HG03342 (cell line): ENCODE measurements around the gene KXD1.
A peak's percentile ranks its signal among the peaks of the same experiment; 100 is the strongest.
"Not testable (repeated sequence)": the region's sequence is repeated elsewhere in the genome, so short reads cannot be mapped to it uniquely, and the experiment has no call there.

Experiments used
- ATAC-seq: cut with Tn5 transposase; IDR thresholded peaks from one replicate; pipeline ENCODE4 v1.9.1; 2021; ENCODE audit warnings: mild to moderate bottlenecking, moderate library complexity; ENCODE audit not compliant: unreplicated experiment

The KXD1 gene

DNA sequence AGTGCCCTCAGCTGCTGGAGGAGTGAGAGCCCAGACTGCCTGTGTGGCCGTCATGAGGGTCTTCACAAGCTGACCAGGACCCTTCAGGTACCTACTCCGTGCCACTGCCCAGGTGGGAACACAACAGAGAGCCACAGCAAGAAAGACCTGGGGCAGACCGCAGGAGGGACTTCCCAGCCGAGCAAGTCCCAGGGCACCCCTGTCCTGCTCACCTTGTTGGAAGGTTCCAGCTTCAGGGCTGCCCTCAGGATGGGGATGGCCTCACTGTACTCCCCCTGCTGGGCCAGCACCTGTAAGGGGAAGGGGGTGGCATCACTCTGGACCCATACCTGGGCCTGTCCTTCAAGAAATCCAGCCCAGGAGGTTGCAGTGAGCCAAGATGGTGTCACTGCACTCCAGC is 24.6 kb upstream of the KXD1 start:
- no peak for ATAC-seq

GRCh38 chr19:18536475-18536874 is 21.2 kb upstream of the KXD1 start:
- no peak for ATAC-seq

DNA sequence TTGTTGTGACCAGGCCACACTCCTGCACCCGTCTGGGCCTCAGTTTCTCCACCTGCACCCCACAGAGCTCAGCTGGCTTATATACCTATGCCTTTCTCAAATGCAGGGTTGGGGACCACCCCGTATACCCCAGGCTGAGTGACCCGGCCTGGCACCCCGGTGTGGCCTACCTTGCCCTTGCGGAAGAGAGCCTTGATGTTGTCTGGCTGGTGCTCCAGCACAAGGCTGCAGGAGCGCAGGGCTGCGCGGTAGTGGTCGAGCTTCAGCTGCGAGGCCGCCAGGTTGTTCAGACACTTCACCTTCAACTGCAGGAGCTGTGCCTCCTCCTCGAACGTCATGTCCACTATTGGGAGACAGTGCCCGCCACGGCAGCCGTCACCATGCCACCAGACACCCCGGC is 20.2 kb upstream of the KXD1 start:
- no peak for ATAC-seq

DNA sequence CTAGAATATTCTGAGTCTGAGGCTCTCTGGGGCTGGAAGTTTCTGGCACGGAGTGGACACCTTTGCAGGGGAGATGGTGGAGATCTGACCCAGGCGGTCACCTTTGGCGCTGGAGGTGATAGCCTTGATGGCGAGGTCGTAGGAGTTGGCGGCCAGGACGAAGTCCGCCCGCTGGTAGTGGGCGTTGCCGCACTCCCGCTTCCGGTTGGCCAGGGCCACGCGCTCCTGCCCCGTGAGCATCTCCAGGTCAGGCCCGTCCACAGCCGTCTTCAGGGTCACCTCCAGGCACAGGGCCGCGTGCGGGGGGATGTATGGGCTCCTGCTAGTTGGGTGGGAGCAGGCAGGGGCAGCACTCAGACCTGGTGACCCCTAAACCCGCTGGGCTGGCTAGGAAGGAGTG is 19.6 kb upstream of the KXD1 start:
- ATAC-seq, result no peak

- no peak for ATAC-seq
Measured at GRCh38 chr19:18539372-18539771, 18.3 kb upstream of the KXD1 start.

- not testable (repeated sequence) for ATAC-seq
Measured at GRCh38 chr19:18540200-18540599, 17.5 kb upstream of the KXD1 start.

- no peak for ATAC-seq
Measured at GRCh38 chr19:18541258-18541991, 16.2 kb upstream of the KXD1 start.

DNA sequence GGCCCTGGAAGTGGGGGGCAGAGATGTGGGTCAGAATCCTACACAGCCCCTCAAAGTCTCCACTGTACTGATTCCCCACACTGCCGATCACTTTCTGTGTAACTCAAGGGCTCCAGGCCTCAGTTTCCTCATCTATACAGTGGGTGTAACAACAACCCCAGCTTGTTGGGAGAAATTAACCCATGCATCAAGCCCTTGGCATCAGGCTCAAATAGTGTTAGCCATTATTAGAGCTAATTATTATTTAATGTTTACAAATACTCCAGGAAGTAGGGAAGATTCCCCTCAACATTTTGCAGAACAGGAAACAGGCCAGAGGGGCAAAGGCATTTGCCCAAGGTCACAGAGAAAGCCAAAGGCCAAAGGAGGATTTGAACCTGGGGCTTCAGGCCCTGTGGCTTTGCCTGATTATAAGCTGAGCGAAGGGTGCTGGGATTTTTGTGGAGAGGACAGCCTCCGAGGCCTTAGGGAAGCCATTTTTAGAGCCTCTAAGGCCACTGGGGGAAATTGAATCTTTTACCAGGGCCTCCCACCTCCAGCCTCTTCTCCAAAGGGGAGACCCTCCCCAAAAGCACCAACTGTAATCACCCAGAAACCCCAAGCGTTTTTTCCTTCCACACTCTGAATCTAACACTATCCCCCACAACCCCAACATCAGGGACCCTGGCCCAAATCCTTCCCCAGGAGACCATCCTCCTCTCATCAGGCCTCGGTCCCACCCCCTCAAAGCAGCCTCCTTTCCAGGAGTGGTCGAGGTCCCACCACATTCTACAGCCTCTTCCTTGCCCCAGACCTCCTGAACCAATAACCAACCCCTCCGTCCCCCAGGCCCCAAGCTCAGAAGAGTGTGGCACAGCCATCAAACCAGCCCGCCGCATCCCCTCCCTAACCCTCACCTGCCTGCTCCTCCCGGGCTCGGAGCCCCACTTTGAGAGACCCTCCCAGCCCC is 15.4 kb upstream of the KXD1 start:
- ATAC-seq, result no peak

DNA sequence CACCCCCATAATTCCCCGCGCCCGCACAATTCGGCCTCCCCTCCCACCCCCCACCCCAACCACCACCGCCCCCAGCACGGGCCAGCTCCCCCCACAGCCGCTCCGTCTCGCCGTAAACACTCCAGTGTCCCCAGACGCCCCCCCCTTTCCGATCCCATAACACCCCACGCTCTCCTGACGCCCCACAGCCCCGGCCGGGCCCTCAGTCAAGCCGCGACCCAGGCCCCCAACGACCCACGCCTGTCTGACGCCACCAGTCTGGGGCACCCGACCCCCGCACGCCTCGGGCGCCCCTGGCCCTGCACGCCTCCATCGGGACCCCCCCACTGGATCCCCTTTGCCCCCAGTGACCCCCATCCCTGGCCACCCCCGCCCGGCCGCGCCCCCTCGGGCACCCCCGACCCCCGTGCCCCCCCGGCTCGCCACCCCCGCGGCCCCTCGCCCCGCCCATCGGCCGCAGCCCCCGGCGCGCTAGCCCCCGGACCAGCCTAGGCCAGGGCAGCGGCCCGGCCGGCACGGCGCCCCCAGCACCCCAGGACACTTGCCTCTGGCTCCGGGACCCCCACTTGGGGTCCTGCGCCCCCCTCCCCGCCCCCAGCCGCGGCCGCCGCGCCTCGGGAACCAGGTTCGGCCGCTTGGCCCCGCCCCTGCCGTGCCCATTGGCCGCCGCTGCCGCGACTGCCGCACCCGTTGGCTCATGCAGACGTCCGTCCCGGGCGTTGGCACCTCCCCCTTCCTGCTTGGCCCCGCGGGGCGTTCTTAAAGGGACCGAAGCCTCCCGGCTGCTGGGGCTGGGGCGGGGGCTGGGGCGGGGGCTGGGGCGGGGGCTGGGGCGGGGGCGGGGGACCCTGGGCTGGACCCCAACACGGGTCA is 14.5 kb upstream of the KXD1 start, which contains the start of gene FKBP8:
Gene FKBP8, minus strand, starts transcription at position 633 of the 873 bp plus-strand sequence. CDS start 1,603 bp downstream, outside the sequence.
- peak; percentile 86 for ATAC-seq

GRCh38 chr19:18543814-18544475 is 13.7 kb upstream of the KXD1 start:
- peak; percentile 56 for ATAC-seq

GRCh38 chr19:18551631-18552030 is 6.0 kb upstream of the KXD1 start:
- ATAC-seq, result no peak

DNA sequence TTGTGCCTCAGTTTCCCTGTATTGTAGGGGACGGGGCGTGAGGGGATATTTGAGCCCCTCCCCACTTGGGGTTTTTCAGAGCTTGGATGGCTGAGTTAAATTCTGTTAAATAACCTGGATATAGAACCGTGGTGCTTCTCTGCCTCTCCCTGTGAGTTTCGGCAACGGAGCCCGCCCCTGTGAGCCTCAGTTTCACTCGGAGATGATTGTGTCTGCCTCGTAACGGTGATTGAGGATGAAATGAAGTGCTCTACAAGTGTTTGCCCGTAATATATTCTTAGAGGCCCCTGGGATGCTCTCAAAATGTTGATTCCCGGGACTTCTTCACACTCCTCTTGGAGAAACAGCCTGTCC is 509 bp downstream of the KXD1 start:
- no peak for ATAC-seq

DNA sequence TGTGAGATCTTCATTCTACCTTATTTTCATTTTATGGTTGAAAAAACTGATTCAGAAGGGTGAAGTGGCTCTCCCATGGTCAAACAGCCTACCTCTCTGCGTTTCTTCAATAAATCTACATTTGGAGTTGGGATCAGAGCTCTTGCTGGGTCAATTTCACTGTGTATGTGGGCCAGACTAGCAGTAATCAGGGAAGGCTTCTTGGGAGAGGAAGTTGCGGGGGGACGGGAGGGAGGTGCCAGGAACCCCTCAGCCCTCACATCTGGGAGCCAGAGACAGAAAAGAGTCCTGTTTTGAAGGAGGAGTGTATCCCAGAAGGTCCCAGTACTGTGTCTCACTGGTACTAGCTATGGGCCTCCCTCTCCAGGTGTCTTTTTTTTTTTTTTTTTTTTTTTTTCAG is 934 bp downstream of the KXD1 start:
- ATAC-seq, result no peak

GRCh38 chr19:18559685-18560084 is 2.0 kb downstream of the KXD1 start:
- no peak for ATAC-seq

DNA sequence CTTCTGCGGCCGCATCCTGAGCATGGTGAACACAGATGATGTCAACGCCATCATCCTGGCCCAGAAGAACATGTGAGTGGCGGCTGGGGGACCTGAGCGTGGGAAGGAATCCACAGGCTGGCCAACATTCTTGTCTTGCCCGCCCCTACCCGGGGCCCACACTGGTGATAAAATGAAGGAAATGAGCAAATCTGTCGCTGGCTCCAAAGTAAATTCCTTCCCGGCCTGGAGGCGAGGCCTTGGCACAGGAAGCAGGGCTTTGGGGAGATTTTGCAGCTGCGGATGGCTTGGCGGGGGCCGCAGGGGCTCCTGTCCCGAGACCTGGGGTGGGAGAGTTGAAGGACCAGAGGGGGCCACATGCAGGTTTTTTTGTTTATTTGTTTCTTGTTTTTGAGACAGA is 4.4 kb downstream of the KXD1 start:
- no peak for ATAC-seq

GRCh38 chr19:18566953-18567352 is 9.3 kb downstream of the KXD1 start:
- no peak for ATAC-seq

DNA sequence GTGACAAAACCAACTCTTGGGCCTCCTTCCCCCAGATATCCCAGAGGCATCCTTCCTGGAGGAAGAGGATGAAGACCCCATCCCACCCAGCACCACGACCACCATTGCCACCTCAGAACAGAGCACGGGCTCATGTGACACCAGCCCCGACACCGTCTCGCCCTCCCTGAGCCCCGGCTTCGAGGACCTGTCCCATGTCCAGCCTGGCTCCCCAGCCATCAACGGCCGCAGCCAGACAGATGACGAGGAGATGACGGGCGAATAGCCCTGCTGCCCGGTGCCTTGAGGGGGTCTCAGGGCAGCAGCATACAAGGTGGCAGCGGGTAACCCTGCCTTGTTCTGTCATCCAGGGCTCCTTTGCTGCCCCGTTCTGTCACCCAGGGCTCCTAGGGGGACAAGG is 10.7 kb downstream of the KXD1 start:
- ATAC-seq, result no peak

DNA sequence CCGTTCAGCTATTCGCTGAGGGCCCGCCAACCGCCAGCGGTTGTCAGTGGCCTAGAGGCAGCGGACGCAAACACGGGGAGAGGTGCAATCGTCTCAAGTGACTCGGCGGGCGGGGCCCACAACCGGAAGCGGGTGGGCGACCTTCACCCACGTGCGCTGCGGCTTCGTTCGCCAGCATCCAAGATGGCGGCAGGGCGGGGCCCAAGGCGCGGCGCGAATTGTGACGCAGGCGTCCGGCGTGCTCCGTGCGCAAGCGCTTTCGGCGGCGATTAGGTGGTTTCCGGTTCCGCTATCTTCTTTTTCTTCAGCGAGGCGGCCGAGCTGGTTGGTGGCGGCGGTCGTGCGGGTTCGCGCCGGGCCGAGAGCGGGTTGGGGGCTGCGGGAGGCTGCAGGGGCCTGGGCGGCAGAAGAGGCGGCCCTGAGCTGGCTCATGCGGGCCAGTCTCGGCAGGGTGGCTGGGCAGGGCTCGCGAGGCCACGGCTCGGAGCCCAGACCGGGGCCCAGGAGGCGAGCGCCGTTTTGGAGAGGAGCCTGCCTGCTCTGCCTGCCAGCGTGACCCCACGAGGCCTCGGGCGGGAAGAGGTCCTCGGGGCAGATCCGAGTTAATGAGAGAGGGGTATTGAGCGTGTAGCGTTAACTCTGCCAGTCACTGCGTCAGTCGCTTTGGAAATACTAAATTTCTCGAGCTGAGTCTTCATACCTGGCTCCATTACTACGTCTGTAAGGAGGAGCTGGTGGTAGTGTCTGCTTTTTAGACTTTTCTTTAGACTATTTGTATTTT is 14.1 kb downstream of the KXD1 start, which contains the start of gene UBA52:
Gene UBA52, plus strand, starts transcription at position 294 of the 781 bp plus-strand sequence. CDS start 1,444 bp downstream, outside the sequence.
- ATAC-seq, result peak; percentile 88

GRCh38 chr19:18574691-18575291 is 17.1 kb downstream of the KXD1 start:
- no peak for ATAC-seq
